UCSD-AML1 (cell line): ENCODE results near the gene COLEC11.
"Not testable (repeated sequence)": the region's sequence is repeated elsewhere in the genome, so short reads cannot be mapped to it uniquely, and the experiment has no call there.

Experiments
- DNase-seq: peaks from one replicate; lab custom pipeline; 2025; ENCODE audit not compliant: unreplicated experiment; lab: John Stamatoyannopoulos, UW

The COLEC11 gene

DNA sequence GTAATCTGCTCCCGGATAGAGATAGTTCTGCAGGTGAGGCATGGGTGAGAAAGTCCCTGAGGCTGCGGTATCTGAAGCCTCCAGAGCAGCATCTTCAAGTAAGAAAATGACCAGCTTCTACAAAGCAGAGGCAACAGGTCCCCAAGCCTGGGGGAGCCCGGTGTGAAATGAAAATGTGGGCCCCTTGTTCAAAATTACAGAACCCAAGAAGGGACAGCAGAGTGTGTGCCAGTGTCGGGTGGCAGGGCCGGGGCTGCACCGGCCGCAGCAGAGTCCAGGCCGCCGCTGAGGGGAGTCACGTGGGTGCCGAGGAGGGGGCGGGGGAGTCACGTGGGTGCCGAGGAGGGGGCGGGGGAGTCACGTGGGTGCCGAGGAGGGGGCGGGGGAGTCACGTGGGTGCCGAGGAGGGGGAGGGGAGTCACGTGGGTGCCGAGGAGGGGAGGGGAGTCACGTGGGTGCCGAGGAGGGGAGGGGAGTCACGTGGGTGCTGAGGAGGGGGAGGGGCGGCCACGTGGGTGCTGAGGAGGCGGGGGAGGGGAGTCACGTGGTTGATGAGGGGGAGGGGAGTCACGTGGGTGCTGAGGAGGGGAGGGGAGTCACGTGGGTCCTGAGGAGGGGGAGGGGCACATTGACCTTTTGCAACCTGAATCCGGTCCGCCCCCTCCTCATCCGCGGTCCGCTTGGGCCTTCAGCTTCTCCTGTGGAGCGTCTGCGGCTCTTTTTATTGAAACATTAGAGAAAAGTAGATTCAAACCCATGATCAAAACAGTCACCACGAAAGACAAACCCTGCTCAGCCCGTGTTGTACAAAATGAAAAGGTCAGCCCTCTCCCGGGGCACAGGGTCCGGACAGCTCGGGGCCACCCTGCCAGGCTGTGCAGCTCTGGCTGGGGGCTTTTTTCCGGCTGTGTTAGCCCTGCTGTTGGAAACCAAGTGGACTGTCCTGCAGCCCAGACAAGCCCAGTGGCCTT is 10.4 kb downstream of the COLEC11 start:
- DNase-seq = no peak

DNA sequence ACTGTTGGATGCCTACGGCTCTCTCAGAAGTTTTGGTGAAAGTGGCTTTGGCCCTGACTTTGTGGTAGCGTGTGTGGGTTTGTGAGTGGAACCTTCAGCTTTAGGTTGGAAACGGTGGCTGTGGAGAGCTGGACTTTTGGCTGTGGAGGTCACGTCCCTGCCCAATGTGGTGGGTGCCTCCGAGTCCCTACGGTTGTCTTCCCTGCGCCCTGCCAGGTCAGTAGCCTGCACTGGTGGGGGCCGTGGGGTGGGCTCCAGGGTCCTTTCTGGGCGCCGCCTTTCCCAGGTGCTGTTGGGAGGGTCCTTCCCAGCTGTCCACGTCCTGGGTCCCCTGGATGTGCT is 11.1 kb downstream of the COLEC11 start:
- no peak for DNase-seq

DNA sequence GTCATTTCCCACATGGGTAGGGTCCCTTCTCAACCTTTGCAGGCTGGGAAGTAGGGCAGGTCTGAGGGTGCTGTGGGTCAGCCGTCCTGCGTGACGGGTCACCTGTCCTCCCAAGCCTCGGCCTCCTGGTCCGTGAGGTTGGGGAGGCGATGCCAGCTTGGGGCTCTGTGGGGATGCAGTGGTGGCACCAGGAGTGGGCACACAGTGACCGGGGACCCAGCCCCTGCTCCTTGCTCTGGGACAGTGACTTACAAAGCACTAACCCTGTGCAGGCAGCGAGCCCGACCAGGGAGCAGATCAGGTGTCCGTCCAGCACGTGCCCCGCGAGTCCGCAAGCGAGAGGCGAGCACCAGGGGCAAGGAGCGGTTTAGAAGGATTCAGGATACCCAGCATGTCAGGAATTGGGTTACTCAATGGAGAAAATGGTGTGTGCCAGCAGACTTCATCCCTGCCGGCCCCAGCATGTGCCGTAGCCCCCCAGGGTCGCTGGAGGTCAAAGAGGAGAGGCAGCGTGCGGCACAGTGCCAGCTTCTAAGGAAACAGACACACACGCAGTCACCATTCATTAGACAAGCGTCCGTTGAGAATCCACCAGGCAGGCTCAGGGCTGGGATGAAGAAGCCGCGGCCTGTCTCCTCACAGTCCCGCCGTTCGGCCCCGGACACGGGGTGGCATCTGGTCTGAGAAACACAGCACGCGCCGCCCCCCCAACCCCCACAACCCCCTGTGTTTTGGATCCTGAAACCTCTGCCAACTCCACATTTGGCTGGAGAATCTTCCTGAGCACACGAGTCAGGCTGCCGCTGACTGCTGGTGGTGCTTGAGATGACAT is 11.7 kb downstream of the COLEC11 start:
- DNase-seq = no peak

DNA sequence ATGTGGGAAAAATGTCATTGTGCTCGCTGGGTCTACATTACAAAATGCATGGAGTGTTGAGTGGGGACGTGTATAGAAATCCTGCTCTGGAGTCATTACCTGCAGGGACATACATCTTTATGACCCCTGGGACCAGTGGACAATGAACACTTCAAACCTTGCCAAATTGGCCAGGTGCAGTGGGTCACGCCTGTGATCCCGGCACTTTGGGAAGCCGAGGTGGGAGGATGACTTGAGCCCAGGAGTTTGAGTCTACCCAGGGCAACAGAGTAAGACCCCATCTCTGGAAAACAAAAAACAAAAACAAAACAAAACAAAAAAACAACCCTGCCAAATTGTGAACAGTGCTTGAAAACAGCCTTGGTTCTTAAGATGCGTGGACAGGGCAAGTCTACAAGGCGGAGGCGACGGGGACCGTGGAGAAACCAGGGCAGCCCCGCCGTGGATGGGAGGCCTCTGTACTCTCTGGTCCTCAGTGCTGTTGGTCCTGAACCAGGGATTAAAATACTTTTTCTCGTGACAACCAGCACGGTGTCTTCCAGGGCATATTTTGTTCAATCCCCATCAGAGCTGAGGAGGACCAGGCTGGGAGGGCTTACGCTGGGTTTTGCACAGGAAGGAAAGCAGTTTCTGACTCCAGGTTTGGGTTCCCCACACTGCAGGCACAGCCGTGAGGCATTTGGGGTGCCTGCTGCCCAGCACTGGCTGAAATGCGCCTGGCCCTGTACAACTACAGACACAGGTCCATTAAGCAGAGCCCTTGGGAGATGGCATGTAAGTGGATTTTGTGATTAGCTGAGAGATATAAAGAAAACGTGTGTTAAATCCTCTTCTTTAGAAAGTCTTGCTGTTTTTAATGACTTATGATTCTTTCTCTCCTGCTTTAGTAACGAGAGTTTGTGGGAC is 13.7 kb downstream of the COLEC11 start:
- no peak for DNase-seq

DNA sequence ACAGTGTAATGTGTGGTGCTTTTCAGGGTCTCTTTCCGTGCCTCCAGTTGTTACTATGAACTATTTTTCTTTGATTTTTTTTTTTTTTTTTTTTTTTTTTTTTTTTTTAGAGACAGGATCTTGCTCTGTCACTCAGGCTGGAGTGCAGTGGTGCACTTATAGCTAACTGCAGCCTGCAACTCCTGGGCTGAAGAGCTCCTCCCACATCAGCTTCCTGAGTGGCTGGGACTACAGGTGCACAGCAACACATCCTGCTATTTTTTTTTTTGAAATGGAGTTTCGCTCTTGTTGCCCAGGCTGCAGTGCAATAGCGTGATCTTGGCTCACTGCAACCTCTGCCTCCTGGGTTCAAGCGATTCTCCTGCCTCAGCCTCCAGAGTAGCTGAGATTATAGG is 14.4 kb downstream of the COLEC11 start:
- DNase-seq = not testable (repeated sequence)

DNA sequence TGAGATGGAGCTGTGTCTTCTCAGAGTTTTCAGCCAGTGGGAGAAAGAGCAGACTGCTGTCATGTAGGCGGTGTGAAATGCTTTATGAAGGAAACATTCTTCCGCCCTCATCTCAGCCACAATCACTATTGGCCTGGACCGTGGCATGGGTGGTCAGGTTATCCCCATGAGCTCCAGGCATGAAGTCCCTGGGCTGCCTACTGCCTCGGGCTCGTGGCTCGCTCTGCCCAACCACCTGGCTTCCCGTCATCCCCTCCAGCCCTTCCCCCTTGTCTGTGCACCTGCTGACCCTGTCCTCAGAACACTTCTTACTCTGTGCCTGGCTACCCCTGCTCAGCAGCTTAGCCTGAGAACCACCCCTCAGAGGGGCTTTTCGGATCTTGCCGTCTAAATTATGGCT is 15.5 kb downstream of the COLEC11 start:
- DNase-seq = no peak

DNA sequence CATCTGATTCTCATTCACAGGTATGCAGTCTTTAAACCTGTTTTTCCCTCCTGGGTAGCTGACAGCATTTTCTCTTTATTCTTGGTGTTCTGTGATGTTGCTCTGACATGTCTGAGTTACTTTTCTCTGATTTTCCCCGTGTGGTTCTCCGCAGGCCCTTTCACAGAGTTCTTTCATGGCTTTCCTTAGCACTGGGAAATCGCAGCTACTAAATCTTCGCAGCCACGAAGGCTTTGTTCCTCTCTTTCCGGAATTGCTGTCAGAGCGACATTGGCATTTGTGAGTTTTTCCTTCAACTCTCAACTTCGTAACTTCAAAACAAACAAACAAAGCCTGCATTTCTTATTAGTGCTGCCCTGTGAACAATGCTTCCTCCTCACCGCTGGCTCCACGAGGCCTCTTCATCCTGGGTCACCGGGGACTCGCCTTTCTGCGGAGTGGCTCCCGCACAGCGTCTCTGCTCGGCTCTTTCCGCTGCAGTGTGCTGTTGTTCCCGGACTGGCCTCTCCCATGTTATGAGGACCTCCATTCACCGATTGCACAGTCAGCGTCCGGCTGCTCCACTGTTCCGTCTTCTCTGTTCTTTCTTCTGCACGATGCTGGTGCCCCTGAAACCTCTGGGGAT is 16.1 kb downstream of the COLEC11 start:
- no peak for DNase-seq

DNA sequence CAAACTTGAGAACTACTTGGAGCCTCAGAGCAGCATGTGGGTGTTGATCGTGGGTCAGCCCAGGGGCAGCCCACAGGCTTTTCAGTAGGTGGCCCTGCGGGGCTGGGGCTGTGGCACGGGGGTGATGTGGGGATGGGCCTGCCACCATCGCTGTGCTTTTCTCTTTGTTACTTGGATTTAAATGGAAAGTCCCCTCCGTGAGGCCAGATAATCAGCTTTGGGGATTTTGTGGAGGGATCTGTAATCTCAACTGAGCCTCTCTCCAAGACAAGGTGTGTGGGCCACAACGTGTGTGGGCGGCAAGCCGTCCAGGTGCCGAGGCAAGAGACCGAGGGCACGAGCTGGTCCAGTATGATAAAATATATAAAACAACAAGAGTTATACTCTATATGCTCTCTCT is 16.7 kb downstream of the COLEC11 start:
- DNase-seq = no peak

DNA sequence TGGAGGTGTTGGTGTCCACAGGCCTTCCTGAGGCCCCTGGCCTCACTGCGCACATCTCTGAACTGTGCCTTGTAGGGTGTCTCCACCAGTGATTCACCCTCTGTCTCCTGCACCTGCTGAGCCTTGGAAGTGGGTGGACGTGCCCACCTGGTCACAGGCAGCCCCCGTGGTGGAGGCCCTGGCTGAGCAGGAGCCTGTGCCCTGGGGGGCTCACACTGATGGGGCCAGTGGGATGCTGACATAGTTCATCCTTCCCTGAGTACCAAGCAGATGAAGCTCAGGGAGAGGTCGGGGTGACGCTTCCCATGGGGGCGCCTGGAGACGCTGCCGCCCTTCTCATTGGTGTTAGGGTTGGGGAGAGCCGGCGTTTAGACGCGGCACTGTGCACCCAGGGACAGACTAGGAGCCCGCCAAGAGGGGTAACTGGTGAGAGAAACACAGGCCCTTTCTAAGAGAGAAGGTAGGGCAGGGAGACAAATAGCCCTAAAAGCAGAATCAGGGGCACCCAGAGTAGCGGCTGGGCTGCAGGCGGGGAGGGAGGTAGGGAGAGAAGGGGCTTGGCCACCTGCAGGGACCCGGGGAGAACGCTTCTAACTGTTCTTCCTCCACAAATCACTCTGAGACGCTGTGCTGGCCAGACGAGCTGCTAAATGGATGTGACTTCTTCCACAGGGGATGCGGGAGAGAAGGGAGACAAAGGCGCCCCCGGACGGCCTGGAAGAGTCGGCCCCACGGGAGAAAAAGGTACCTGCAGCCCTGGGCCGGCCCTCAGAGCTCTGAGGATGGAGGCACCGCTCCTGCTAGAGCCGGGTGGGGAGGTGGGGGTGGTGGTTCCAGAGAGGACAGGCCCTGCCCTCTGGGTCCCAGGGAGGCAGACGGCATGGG is 18.0 kb downstream of the COLEC11 start:
- DNase-seq = no peak

DNA sequence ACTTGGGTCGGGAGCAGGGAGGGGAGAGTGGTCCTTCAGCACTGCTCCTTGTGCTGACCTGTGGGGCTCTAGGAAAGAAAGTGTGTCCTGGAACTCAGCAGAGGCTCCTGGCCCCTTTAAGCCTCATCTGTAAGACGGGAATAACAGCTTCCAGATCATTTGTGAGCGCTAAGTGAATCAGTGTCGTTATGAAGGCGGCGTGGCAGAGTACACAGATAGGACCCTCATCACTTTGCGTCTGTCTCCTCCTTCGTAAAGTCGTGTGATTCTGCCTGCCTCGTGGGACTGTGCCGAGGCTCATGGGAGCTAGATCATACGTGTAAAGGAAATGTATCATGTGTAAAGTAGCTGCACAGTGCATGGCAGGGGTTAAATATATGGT is 18.6 kb downstream of the COLEC11 start:
- no peak for DNase-seq

DNA sequence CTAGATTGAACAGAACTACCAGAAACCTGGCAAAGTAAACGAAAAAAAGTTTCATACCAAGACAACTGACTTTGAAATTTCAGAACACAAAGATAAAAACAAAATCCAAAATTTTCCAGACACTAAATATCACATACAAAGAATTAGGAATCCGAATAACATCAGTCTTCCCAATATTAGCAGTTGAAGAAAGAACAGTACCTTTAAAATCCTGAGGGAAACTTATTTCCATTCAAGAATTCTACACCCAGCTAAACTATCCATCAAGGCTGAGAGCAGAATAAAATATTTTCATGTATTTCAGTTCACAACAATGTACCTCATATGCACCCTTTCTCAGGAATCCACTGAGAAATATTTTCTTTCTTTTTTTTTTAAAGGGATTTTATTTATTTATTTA is 19.8 kb downstream of the COLEC11 start:
- DNase-seq = not testable (repeated sequence)

DNA sequence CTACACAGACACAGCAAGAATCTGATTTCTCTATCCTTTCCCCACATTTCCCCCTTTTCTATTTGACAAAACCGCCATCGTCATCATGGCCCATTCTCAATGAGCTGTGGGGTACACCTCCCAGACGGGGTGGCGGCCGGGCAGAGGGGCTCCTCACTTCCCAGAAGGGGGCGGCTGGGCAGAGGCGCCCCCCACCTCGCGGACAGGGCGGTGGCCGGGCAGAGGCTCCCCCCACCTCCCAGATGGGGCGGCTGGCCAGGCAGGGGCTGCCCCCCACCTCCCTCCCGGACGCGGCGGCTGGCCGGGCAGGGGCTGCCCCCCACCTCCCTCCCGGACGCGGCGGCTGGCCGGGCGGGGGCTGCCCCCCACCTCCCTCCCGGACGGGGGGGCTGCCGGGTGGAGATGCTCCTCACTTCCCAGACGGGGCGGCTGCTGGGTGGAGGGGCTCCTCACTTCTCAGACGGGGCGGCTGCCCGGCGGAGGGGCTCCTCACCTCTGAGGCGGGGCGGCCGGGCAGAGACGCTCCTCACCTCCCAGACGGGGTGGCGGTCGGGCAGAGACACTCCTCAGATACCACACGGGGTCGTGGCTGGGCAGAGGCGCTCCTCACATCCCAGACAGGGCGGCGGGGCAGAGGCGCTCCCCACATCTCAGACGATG is 20.8 kb downstream of the COLEC11 start:
- DNase-seq = not testable (repeated sequence)

DNA sequence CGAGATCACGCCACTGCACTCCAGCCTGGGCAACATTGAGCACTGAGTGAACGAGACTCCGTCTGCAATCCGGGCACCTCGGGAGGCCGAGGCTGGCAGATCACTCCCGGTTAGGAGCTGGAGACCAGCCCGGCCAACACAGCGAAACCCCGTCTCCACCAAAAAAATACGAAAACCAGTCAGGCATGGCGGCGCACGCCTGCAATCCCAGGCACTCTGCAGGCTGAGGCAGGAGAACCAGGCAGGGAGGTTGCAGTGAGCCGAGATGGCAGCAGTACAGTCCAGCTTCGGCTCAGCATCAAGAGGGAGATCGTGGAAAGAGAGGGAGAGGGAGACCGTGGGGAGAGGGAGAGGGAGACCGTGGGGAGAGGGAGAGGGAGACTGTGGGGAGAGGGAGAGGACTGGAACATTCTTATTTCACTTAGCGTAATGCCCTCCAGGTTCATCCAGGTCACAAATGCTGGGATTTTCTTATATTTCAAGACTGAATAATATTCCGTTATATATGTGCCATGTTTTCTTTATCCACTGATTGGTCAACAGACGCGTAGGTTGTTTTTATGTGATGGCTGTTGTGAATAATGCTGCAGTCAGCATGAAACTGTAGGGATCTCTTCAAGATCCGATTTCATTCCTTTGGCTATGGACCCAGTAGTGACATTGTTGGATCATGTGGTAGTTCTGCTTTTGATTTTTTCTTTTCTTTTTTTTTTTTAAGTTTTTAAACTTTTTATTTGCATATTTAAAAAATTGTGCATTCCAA is 21.7 kb downstream of the COLEC11 start:
- not testable (repeated sequence) for DNase-seq

DNA sequence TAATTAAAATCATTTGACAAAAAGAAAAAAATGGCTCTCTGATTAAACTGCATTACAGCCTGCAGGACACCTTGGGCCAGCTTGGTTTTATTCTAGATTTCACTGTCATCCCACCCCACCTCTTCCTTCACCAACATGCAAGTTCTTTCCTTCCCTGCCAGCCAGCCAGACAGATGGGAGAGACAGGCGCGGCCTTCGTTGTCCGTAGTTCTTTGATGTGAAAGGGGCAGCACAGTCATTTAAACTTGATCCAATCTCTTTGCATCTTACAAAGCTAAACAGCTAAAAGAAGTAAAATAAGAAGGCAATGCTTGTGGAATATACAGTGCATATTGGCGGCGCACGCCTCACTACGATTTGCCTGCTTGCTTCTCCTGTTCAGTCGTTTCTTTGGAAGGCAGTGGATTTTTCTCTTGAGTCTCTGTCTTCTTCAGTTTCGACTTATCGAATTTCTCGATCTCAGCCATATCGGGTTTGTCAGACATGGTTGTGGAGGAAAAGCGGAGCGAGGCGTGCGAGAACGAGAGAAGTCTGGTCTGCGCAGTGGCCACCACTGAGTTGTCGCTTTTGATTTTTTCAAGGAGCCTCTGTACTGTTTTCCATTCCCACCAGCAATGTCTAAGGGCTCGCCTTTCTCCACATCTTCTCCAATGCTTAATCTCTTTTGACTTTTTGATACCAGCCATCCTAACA is 22.4 kb downstream of the COLEC11 start:
- no peak for DNase-seq

DNA sequence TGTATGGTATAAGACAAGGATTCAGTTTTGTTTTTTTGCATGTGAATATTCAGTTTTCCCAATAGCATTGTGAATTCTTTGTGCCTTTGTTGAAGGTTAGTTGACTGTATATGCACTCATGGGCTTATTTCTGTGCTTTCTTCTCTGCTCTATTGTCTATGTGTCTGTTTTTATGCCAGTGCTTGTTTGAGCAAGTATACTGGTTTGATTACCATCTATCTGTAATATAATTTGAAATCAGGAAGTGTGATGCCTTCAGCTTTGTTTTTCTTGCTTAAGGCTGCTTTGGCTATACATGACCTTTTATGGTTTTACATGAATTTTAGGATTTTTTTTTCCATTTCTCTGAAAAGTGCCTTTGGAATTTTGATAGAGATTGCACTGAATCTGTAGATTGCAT is 23.5 kb downstream of the COLEC11 start:
- no peak for DNase-seq

DNA sequence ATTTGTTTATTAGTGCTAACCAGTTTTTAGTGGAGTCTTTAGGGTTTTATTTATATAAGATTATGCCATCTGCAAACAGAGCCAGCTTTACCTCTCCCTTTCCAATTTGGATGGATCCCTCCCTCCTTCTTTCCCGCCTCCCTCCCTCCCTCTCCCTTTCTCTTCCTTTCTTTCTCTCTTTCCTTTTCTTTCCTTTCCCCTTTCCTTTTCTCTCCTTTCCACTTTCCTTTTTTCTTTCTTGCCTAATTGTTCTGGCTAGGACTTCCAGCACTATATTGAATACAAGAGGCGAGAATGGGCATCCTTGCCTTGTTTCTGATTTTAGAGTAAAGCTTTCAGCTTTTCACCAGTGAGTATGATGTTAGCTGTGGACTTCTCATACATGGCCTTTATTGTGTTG is 24.1 kb downstream of the COLEC11 start:
- no peak for DNase-seq

DNA sequence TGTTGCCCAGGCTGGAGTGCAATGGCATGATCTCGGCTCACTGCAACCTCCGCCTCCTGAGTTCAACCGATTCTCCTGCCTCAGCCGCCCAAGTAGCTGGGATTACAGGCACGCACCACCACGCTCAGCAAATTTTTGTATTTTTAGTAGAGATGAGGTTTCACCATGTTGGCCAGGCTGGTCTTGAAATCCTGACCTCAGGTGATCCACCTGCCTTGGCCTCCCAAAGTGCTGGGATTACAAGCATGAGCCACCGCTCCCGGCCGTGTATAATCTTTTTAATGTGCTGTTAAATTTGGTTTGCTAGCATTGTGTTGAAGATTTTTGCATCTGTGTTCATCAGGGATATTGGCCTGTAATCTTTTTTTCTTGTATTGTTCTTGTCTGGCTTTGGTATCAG is 24.7 kb downstream of the COLEC11 start:
- not testable (repeated sequence) for DNase-seq

DNA sequence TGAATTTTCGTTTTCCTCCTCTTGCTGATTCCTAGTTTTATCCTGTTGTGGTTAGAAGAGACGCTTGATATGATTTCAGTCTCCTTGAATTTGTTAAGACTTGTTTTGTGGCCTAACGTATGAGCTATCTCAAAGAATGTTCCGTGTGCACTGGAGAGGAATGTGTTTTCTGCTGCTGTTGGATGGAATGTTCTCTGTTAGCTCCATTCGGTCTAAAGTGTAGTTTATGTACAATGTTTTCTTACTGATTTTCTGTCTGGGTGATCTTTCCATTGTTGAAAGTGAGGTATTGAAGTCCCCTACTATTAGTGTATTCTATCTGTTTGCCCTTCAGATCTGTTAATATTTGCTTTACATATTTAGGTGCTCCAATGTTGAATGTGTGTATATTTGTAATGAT is 25.9 kb downstream of the COLEC11 start:
- DNase-seq = no peak
